Measurements from ENCODE around the gene CCDC138. TPM values are rescaled to one million over a fixed set of nuclear protein-coding genes. Genes with fewer than 3 reads are reported as not detected.

The CCDC138 gene
- total and polyA plus RNA-seq, 7 experiments from 2014 or later, result 2.7 to 10.5 (median 7.3) TPM

- intact Hi-C loops (cut with micrococcal nuclease), result no loop called here
- Histone ChIP-seq H3K36me3 (ENCODE audit: control insufficient read depth in 2 of 3, insufficient read depth in 3 of 3, low read length in 3 of 3) (peaks cover 0 to 69% (median 11%) of the 10 kb centered on the region in 3 experiments), H3K27me3 (ENCODE audit: control insufficient read depth in 2 of 2, insufficient read depth in 2 of 2, low read length in 2 of 2) (no peaks in the 10 kb centered on the region), H3K4me3 (ENCODE audit: low read length) (no peak overlapping the region), H3K9me3 (ENCODE audit: control insufficient read depth in 2 of 3, low read length in 3 of 3) (no peaks in the 10 kb centered on the region), H3K4me1 (ENCODE audit: control insufficient read depth in 2 of 2, insufficient read depth in 2 of 2, low read length in 2 of 2) (no peaks in the 10 kb centered on the region), H3K27ac (ENCODE audit: low read depth, low read length) (no peak overlapping the region)
- POLR2A ChIA-PET, result interaction anchor here (0.5 kb wide), 1 partner anchor 78 kb away, joined by 3 read pairs; no protein-coding TSS in a partner anchor
- Mint-ChIP-seq H3K36me3 (peaks cover 0 to 77% (median 23%) of the 10 kb centered on the region in 5 donors), H3K27ac (no peak overlapping the region), H3K9me3 (no peaks in the 10 kb centered on the region), H3K27me3 (no peaks in the 10 kb centered on the region), H3K4me1 (peaks cover 0 to 5% (median 0%) of the 10 kb centered on the region in 7 donors), H3K4me3 (no peak overlapping the region)
- peak in 1 of 9 donors; percentile 9 for DNase-seq
- no peak for ATAC-seq
- CTCF ChIA-PET, result no interaction called here
Measured at GRCh38 chr2:108910541-108911396, 124.2 kb downstream of the CCDC138 start.

- H3K4me3 ChIP-seq (ENCODE audit: low read length), result no peak overlapping the region
- H3K27ac ChIP-seq (ENCODE audit: low read depth, low read length), result no peak overlapping the region
- H3K9me3 ChIP-seq (ENCODE audit: control insufficient read depth in 2 of 3, low read length in 3 of 3), result no peaks in the 10 kb centered on the region
- Mint-ChIP-seq H3K27ac (no peak overlapping the region), H3K36me3 (peaks cover 0 to 71% (median 20%) of the 10 kb centered on the region in 5 donors), H3K27me3 (no peaks in the 10 kb centered on the region), H3K4me3 (no peak overlapping the region), H3K9me3 (no peaks in the 10 kb centered on the region), H3K4me1 (peaks cover 0 to 5% (median 4%) of the 10 kb centered on the region in 7 donors)
- no peaks in the 10 kb centered on the region for H3K27me3 ChIP-seq (ENCODE audit: control insufficient read depth in 2 of 2, insufficient read depth in 2 of 2, low read length in 2 of 2)
- ATAC-seq, result no peak
- H3K4me1 ChIP-seq (ENCODE audit: control insufficient read depth in 2 of 2, insufficient read depth in 2 of 2, low read length in 2 of 2), result no peaks in the 10 kb centered on the region
- intact Hi-C loops (cut with micrococcal nuclease), result no loop called here
- peaks cover 0 to 68% (median 9%) of the 10 kb centered on the region in 3 experiments for H3K36me3 ChIP-seq (ENCODE audit: control insufficient read depth in 2 of 3, insufficient read depth in 3 of 3, low read length in 3 of 3)
- DNase-seq, result no peak
- CTCF ChIA-PET, result no interaction called here
- POLR2A ChIA-PET, result no interaction called here
Measured at GRCh38 chr2:108911401-108911800, 124.8 kb downstream of the CCDC138 start.

- H3K27me3 Mint-ChIP-seq, result no peaks in the 10 kb centered on the region
- peak overlapping the region in 1 of 9 donors; percentile 25 for H3K27ac Mint-ChIP-seq
- H3K36me3 Mint-ChIP-seq, result peaks cover 0 to 66% (median 19%) of the 10 kb centered on the region in 5 donors
- peaks cover 0 to 68% (median 9%) of the 10 kb centered on the region in 3 experiments for H3K36me3 ChIP-seq (ENCODE audit: control insufficient read depth in 2 of 3, insufficient read depth in 3 of 3, low read length in 3 of 3)
- H3K9me3 ChIP-seq (ENCODE audit: control insufficient read depth in 2 of 3, low read length in 3 of 3), result no peaks in the 10 kb centered on the region
- H3K4me1 Mint-ChIP-seq, result peaks cover 0 to 10% (median 7%) of the 10 kb centered on the region in 7 donors
- POLR2A ChIA-PET, result no interaction called here
- H3K4me3 ChIP-seq (ENCODE audit: low read length), result no peak overlapping the region
- ATAC-seq, result no peak
- H3K4me1 ChIP-seq (ENCODE audit: control insufficient read depth in 2 of 2, insufficient read depth in 2 of 2, low read length in 2 of 2), result no peaks in the 10 kb centered on the region
- peak in 1 of 9 donors; percentile 8 for DNase-seq
- no peak overlapping the region for H3K27ac ChIP-seq (ENCODE audit: low read depth, low read length)
- H3K9me3 Mint-ChIP-seq, result no peaks in the 10 kb centered on the region
- H3K27me3 ChIP-seq (ENCODE audit: control insufficient read depth in 2 of 2, insufficient read depth in 2 of 2, low read length in 2 of 2), result no peaks in the 10 kb centered on the region
- CTCF ChIA-PET, result interaction anchor here (0.6 kb wide), 1 partner anchor 514 kb away, joined by 3 read pairs; no protein-coding TSS in a partner anchor
- no peak overlapping the region for H3K4me3 Mint-ChIP-seq
- intact Hi-C loops (cut with micrococcal nuclease), result no loop called here
Measured at GRCh38 chr2:108911807-108912628, 125.4 kb downstream of the CCDC138 start.

- Mint-ChIP-seq H3K4me3 (no peak overlapping the region), H3K27ac (peak overlapping the region in 1 of 9 donors; percentile 25), H3K36me3 (peaks cover 0 to 66% (median 19%) of the 10 kb centered on the region in 5 donors), H3K27me3 (no peaks in the 10 kb centered on the region), H3K9me3 (no peaks in the 10 kb centered on the region), H3K4me1 (peaks cover 0 to 15% (median 12%) of the 10 kb centered on the region in 7 donors)
- no peak for ATAC-seq
- Histone ChIP-seq H3K9me3 (ENCODE audit: control insufficient read depth in 2 of 3, low read length in 3 of 3) (no peaks in the 10 kb centered on the region), H3K27me3 (ENCODE audit: control insufficient read depth in 2 of 2, insufficient read depth in 2 of 2, low read length in 2 of 2) (no peaks in the 10 kb centered on the region), H3K4me3 (ENCODE audit: low read length) (no peak overlapping the region), H3K4me1 (ENCODE audit: control insufficient read depth in 2 of 2, insufficient read depth in 2 of 2, low read length in 2 of 2) (no peaks in the 10 kb centered on the region), H3K36me3 (ENCODE audit: control insufficient read depth in 2 of 3, insufficient read depth in 3 of 3, low read length in 3 of 3) (peaks cover 0 to 65% (median 9%) of the 10 kb centered on the region in 3 experiments), H3K27ac (ENCODE audit: low read depth, low read length) (no peak overlapping the region)
- intact Hi-C loops (cut with micrococcal nuclease), result no loop called here
- POLR2A ChIA-PET, result no interaction called here
- CTCF ChIA-PET, result interaction anchor here (0.6 kb wide), 1 partner anchor 513 kb away, joined by 3 read pairs; no protein-coding TSS in a partner anchor
- no peak for DNase-seq
Measured at GRCh38 chr2:108912629-108912902, 126.0 kb downstream of the CCDC138 start.

GRCh38 chr2:108916122-108916795 is 129.7 kb downstream of the CCDC138 start:
- peaks cover 0 to 54% (median 0%) of the 10 kb centered on the region in 3 experiments for H3K36me3 ChIP-seq (ENCODE audit: control insufficient read depth in 2 of 3, insufficient read depth in 3 of 3, low read length in 3 of 3)
- peaks cover 0 to 22% (median 13%) of the 10 kb centered on the region in 7 donors for H3K4me1 Mint-ChIP-seq
- H3K36me3 Mint-ChIP-seq, result peaks cover 0 to 52% (median 12%) of the 10 kb centered on the region in 5 donors
- peaks cover 0 to 3% (median 0%) of the 10 kb centered on the region in 5 donors for H3K27me3 Mint-ChIP-seq
- no peak overlapping the region for H3K27ac ChIP-seq (ENCODE audit: low read depth, low read length)
- ATAC-seq (peak; percentile 20), DNase-seq (no peak)
- H3K27ac Mint-ChIP-seq, result peak overlapping the region in 6 of 9 donors; percentile 28 to 81 (median 51)
- intact Hi-C loops (cut with micrococcal nuclease), result no loop called here
- CTCF ChIA-PET, result interaction anchor here (1.2 kb wide), 1 partner anchor 71 kb away, joined by 3 read pairs; no protein-coding TSS in a partner anchor
- POLR2A ChIA-PET, result no interaction called here
- H3K9me3 Mint-ChIP-seq, result no peaks in the 10 kb centered on the region
- no peak overlapping the region for H3K4me3 ChIP-seq (ENCODE audit: low read length)
- no peaks in the 10 kb centered on the region for H3K4me1 ChIP-seq (ENCODE audit: control insufficient read depth in 2 of 2, insufficient read depth in 2 of 2, low read length in 2 of 2)
- H3K4me3 Mint-ChIP-seq, result no peak overlapping the region
- no peaks in the 10 kb centered on the region for H3K9me3 ChIP-seq (ENCODE audit: control insufficient read depth in 2 of 3, low read length in 3 of 3)
- H3K27me3 ChIP-seq (ENCODE audit: control insufficient read depth in 2 of 2, insufficient read depth in 2 of 2, low read length in 2 of 2), result no peaks in the 10 kb centered on the region

GRCh38 chr2:108916796-108917421 is 130.3 kb downstream of the CCDC138 start:
- DNase-seq, result no peak
- H3K27me3 ChIP-seq (ENCODE audit: control insufficient read depth in 2 of 2, insufficient read depth in 2 of 2, low read length in 2 of 2), result no peaks in the 10 kb centered on the region
- peak overlapping the region in 6 of 9 donors; percentile 21 to 81 (median 50) for H3K27ac Mint-ChIP-seq
- no peak overlapping the region for H3K27ac ChIP-seq (ENCODE audit: low read depth, low read length)
- no peaks in the 10 kb centered on the region for H3K9me3 Mint-ChIP-seq
- no peak overlapping the region for H3K4me3 Mint-ChIP-seq
- H3K36me3 ChIP-seq (ENCODE audit: control insufficient read depth in 2 of 3, insufficient read depth in 3 of 3, low read length in 3 of 3), result peaks cover 0 to 54% (median 0%) of the 10 kb centered on the region in 3 experiments
- H3K27me3 Mint-ChIP-seq, result peaks cover 0 to 3% (median 0%) of the 10 kb centered on the region in 5 donors
- ChIA-PET POLR2A (no interaction called here), CTCF (interaction anchor here (0.5 to 1.2 kb wide), 2 partner anchors 52 to 70 kb away, joined by 3 read pairs; no protein-coding TSS in a partner anchor)
- H3K4me3 ChIP-seq (ENCODE audit: low read length), result no peak overlapping the region
- no peak for ATAC-seq
- H3K36me3 Mint-ChIP-seq, result peaks cover 0 to 46% (median 8%) of the 10 kb centered on the region in 5 donors
- H3K4me1 Mint-ChIP-seq, result peaks cover 0 to 22% (median 13%) of the 10 kb centered on the region in 7 donors
- H3K9me3 ChIP-seq (ENCODE audit: control insufficient read depth in 2 of 3, low read length in 3 of 3), result no peaks in the 10 kb centered on the region
- H3K4me1 ChIP-seq (ENCODE audit: control insufficient read depth in 2 of 2, insufficient read depth in 2 of 2, low read length in 2 of 2), result no peaks in the 10 kb centered on the region
- intact Hi-C loops (cut with micrococcal nuclease), result no loop called here
